ENCODE measurements around the gene NUDT3.
"Not testable (repeated sequence)": the region's sequence is repeated elsewhere in the genome, so short reads cannot be mapped to it uniquely, and the experiment has no call there.

GRCh38 chr6:34354230-34354629, 38.2 kb downstream of the NUDT3 start:
- not testable (repeated sequence) for TF ChIP-seq POLR2A, POLR2AphosphoS5 (IDR thresholded peaks at IDR 0.05; ENCODE audit: low read depth, low read length)
